ACC112 (cell line): Measurements from ENCODE around the gene RPS19BP1.

Source experiments
- H2AFZ ChIP-seq: fragments of 200-600 bp; sonication (generic); one replicate; pipeline ENCODE4 v1.6.0; 2017; ENCODE audit warnings: antibody characterized with exemption, low read length; ENCODE audit not compliant: unreplicated experiment
- H3K27ac ChIP-seq: fragments of 200-600 bp; sonication (generic); 2 replicates; pipeline ENCODE4 v1.5.1; 2014; ENCODE audit warnings: low read depth, mild to moderate bottlenecking, antibody characterized with exemption, low read length, moderate library complexity
- H3K27me3 ChIP-seq: fragments of 200-600 bp; sonication (generic); 2 replicates; pipeline ENCODE4 v1.6.1; 2014; ENCODE audit warnings: mild to moderate bottlenecking, antibody characterized with exemption, low read length, moderate library complexity, mixed read lengths; ENCODE audit not compliant: insufficient read depth
- H3K36me3 ChIP-seq: fragments of 200-600 bp; sonication (generic); 2 replicates; pipeline ENCODE4 v1.6.1; 2016; ENCODE audit warnings: mild to moderate bottlenecking, antibody characterized with exemption, low read length, moderate library complexity, mixed read lengths; ENCODE audit not compliant: insufficient read depth
- H3K4me1 ChIP-seq: fragments of 200-600 bp; sonication (generic); one replicate; pipeline ENCODE4 v1.6.1; 2016; ENCODE audit warnings: low read length, mixed read lengths; ENCODE audit not compliant: insufficient read depth, unreplicated experiment, control insufficient read depth
- H3K4me3 ChIP-seq: fragments of 200-600 bp; sonication (generic); 2 replicates; pipeline ENCODE4 v1.5.1; 2014; ENCODE audit warnings: mild to moderate bottlenecking, low read depth, low read length
- H3K79me2 ChIP-seq: fragments of 200-600 bp; sonication (generic); one replicate; pipeline ENCODE4 v1.6.0; 2016; ENCODE audit warnings: low read length; ENCODE audit not compliant: control insufficient read depth, unreplicated experiment, insufficient read depth

Gene RPS19BP1

DNA sequence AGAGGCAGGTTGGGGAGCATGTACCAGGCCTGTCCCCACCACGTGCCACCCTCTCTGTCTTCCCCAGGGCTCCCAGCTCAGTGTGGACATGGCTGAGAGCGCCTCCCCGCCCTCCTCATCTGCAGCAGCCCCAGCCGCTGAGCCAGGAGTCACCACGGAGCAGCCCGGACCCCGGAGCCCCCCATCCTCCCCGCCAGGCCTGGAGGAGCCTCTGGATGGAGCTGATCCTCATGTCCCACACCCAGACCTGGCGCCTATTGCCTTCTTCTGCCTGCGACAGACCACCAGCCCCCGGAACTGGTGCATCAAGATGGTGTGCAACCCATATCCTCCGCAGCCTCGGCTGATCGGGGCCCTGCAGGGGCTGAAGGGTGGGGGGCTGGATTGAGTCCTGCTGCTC lies 38.1 kb upstream of the RPS19BP1 start, which contains the start of gene CACNA1I:
CACNA1I (plus strand) TSS at position 89 of the 400 bp plus-strand sequence; CDS start at position 89, 0 bp downstream.
- H3K36me3 ChIP-seq: no peaks in the 10 kb centered on the region
- H3K27ac ChIP-seq: no peak within 1 kb of the TSS
- H3K27me3 ChIP-seq: no peaks in the 10 kb centered on the region
- peaks cover 9% of the 10 kb centered on the region for H3K4me1 ChIP-seq
- no peak within 1 kb of the TSS for H2AFZ ChIP-seq
- no peaks in the 10 kb centered on the region for H3K79me2 ChIP-seq
- H3K4me3 ChIP-seq: no peak within 1 kb of the TSS

- Histone ChIP-seq H3K4me3 (no peak overlapping the region), H3K27me3 (no peaks in the 10 kb centered on the region), H3K36me3 (no peaks in the 10 kb centered on the region), H3K4me1 (peaks cover 8% of the 10 kb centered on the region), H2AFZ (no peak overlapping the region), H3K79me2 (no peaks in the 10 kb centered on the region), H3K27ac (no peak overlapping the region)
Measured at GRCh38 chr22:39570226-39570625, 37.7 kb upstream of the RPS19BP1 start.

DNA sequence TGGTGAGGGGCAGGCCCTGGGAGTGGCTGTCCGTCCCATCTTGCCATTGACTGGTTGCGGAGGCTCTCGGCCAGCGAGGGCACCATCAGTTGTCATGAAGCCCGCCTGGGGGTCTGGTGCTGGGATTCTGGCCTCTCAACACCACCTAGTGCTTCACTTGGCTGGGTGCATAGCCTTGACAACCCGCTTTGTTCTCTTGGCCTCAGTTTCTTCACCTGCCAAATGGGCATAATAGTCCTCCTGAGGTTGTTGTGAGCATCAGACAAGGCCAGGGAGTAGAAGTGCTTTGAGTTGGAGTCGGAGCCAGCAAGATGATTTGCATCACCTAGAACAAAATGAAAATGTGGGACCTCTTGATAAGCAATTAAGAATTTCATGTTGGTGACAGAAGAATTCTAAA lies 36.5 kb upstream of the RPS19BP1 start:
- Histone ChIP-seq H3K27me3 (no peaks in the 10 kb centered on the region), H3K36me3 (no peaks in the 10 kb centered on the region)

DNA sequence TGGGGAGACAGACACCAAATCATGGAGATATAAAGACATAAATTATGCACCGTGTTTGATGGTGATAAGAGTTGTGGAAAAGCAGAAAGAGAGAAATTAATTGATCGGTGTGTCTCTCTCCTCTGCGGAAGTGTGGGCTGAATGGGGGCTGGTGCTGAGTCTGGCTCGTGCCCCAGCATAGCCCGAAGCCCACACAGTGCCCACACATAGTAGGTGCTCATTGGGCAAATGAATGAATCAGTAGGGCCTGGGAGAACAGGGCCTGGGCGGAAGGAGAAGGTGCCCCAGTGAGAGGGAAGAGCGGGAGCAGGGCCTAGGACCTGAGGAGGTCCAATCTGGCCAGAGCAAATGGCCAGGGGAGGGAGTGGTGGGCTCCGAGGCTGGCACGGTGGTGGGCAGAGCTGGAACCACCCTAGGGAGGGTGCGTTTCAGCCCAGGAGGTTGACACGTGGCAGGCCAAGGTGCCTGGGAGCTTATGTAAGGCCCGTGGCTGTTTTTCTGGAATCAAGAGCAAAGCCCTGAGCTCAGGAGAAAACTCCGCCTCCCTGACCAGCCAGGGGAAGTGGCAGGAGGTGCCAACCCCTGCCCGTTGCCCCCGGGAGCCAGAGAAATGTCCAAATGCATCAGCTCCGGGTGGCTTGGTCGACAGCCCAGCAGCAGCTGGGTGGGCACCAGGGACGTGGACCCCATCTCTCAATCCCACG lies 35.9 kb upstream of the RPS19BP1 start:
- Histone ChIP-seq H3K79me2 (no peaks in the 10 kb centered on the region), H3K4me1 (no peaks in the 10 kb centered on the region), H3K27me3 (no peaks in the 10 kb centered on the region), H3K27ac (no peak overlapping the region), H2AFZ (no peak overlapping the region), H3K36me3 (no peaks in the 10 kb centered on the region), H3K4me3 (no peak overlapping the region)

More for the DNA sequence above, 36.5 kb upstream of the RPS19BP1 start:
- Histone ChIP-seq H3K27ac (no peak overlapping the region), H3K4me1 (no peaks in the 10 kb centered on the region), H3K4me3 (no peak overlapping the region), H2AFZ (no peak overlapping the region), H3K79me2 (no peaks in the 10 kb centered on the region)

GRCh38 chr22:39567135-39567946 lies 34.8 kb upstream of the RPS19BP1 start:
- Histone ChIP-seq H3K79me2 (no peaks in the 10 kb centered on the region), H3K4me1 (no peaks in the 10 kb centered on the region), H3K27ac (no peak overlapping the region)

DNA sequence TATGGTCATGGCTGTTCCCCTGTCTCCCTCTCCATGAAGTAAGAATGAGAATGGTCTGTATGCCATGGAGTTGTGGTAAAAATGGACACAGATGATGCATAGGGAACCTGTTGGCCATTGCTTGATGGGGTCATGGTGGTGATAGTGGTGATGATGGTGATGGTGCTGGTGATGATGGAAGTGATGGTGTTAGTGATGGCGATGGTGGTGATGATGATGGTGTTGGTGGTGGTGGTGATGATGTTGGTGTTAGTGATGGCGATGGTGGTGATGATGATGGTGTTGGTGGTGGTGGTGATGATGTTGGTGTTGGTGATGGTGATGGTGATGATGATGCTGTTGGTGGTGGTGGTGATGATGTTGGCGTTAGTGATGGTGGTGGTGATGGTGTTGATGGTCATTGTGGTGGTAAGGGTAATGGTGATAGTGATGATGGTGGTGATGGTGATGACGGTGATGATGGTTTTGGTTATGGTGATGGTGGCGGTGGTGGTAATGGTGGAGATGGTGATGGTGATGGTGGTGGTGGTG lies 32.9 kb upstream of the RPS19BP1 start:
- Histone ChIP-seq H3K27ac (no peak overlapping the region), H3K4me3 (no peak overlapping the region), H3K79me2 (no peaks in the 10 kb centered on the region), H3K4me1 (no peaks in the 10 kb centered on the region), H2AFZ (no peak overlapping the region), H3K27me3 (peaks cover 7% of the 10 kb centered on the region), H3K36me3 (no peaks in the 10 kb centered on the region)

More at GRCh38 chr22:39567135-39567946, 34.8 kb upstream of the RPS19BP1 start:
- no peak overlapping the region for H3K4me3 ChIP-seq
- no peaks in the 10 kb centered on the region for H3K27me3 ChIP-seq
- no peak overlapping the region for H2AFZ ChIP-seq
- no peaks in the 10 kb centered on the region for H3K36me3 ChIP-seq

GRCh38 chr22:39563571-39564428 lies 31.3 kb upstream of the RPS19BP1 start:
- no peaks in the 10 kb centered on the region for H3K79me2 ChIP-seq
- H3K27ac ChIP-seq: no peak overlapping the region
- H3K27me3 ChIP-seq: peaks cover 11% of the 10 kb centered on the region
- no peak overlapping the region for H2AFZ ChIP-seq
- H3K4me1 ChIP-seq: no peaks in the 10 kb centered on the region
- no peaks in the 10 kb centered on the region for H3K36me3 ChIP-seq
- no peak overlapping the region for H3K4me3 ChIP-seq

DNA sequence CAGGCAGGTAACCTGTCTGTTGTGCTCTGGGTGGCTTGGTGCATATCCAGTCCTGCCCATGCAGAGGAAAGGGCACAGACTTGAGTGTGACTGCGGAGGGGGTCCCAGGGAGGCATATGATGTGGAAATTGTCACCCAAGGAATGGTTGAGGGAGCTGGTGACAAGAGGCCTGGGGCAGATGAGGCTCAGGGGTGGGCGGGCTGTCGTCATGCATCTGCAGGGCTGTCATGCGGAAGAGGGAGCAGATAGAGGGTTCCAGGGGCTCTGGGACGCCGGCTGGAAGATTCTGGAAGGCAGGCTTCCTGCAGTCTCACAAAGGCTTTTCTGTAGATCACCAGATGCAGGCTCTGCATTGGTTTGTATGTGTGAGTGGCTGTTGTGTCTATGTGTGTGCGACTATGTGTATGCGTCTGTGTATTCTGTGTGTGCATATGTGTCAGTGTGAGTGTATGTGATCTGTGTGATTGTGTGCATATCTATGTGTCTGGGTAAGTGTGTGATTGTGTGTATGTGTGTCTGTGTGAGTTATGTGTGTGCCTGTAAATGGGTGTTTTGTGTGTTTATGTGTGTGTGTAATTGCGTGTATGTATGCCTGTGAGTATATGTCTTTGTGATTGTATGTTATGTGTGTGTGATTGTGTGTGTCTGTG lies 30.4 kb upstream of the RPS19BP1 start:
- no peak overlapping the region for H3K27ac ChIP-seq
- no peak overlapping the region for H3K4me3 ChIP-seq
- H3K4me1 ChIP-seq: no peaks in the 10 kb centered on the region
- H2AFZ ChIP-seq: no peak overlapping the region
- no peaks in the 10 kb centered on the region for H3K79me2 ChIP-seq
- H3K27me3 ChIP-seq: peaks cover 18% of the 10 kb centered on the region
- H3K36me3 ChIP-seq: no peaks in the 10 kb centered on the region

DNA sequence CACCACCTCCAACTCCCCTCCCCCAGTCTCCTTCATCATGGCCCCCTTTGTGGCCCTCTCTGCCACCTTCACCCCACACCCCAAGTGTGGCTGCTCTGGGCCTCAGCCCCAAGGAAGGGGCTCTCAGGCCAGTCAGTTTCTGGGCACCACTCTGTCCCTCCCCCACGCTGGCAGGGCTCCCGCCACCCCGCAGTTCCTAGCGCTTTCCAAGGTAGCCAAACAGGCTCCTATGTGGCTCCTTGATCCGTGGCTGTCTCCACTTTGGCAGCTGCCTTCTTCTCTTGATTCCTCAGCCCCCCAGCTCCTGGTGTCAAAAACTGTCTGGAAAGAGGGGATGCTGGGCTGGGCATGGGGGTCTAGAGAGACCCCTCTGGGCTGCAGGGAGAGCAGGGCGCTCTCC lies 27.6 kb upstream of the RPS19BP1 start:
- no peak overlapping the region for H2AFZ ChIP-seq
- no peaks in the 10 kb centered on the region for H3K79me2 ChIP-seq
- H3K27ac ChIP-seq: no peak overlapping the region
- no peaks in the 10 kb centered on the region for H3K4me1 ChIP-seq
- H3K27me3 ChIP-seq: peaks cover 41% of the 10 kb centered on the region
- H3K36me3 ChIP-seq: no peaks in the 10 kb centered on the region
- H3K4me3 ChIP-seq: no peak overlapping the region
